AG04449 (cell line): ENCODE measurements around the gene CFHR3.
"Not testable (repeated sequence)": the region's sequence is repeated elsewhere in the genome, so short reads cannot be mapped to it uniquely, and the experiment has no call there.

Experiments used
- CTCF ChIA-PET: fragments of 350-600 bp; formaldehyde crosslinking; extraction: SDS; loops from one replicate; lab custom pipeline; 2021; ENCODE audit warnings: antibody characterized with exemption; lab: Yijun Ruan, JAX
- POLR2A ChIA-PET: fragments of 400-600, 350-600 bp; formaldehyde crosslinking; extraction: SDS; loops from one replicate; lab custom pipeline; 2020; ENCODE audit warnings: antibody characterized with exemption, inconsistent platforms; lab: Yijun Ruan, JAX
- DNase-seq: peaks from one replicate; pipeline ENCODE4 v3.0.0-alpha.2; 2010; ENCODE audit warnings: low read depth, low spot score
- H3K4me3 ChIP-seq: 2 replicates; pipeline ENCODE4 v1.5.1; 2011; ENCODE audit warnings: low read depth, mild to moderate bottlenecking, control low read depth, low read length
- TF ChIP-seq, protein P1 (sequence below): IDR thresholded peaks from one replicate; pipeline ENCODE4 v1.5.1; 2011; ENCODE audit warnings: mild to moderate bottlenecking, moderate library complexity, low read length, control low read depth, inconsistent platforms; ENCODE audit not compliant: insufficient read depth; ENCODE audit errors: missing control alignments

The CFHR3 gene

DNA sequence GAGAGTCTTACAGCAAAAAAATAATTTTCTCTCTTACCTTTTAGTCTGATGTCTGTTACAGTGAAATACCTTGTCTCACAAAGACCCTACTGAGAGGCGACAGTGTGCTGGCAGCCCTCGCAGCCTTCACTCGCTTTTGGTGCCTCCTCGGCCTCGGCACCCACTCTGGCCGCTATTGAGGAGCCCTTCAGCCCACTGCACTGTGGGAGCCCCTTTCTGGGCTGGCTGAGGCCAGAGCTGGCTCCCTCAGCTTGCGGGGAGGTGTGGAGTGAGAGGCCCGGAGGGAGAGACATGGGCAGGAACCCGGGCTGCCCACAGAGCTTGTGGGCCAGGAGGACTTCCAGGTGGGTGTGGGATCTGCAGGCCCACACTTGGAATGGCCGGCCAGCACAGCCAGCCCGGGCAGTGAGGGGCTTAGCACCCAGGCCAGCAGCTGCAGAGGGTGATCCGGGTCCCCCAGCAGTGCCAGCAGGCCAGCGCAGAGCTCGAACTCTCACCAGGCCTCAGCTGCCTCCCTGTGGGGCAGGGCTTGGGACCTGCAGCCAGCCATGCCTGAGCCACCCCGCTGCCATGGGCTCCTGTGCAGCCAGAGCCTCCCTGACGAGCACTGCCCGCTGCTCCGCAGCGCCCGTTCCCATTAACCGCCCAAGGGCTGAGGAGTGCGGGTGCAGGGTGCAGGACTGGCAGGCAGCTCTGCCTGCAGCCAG lies 34.0 kb downstream of the CFHR3 start:
- no peak for DNase-seq
- no peak overlapping the region for H3K4me3 ChIP-seq
- POLR2A ChIA-PET: no interaction called here
- CTCF ChIA-PET: no interaction called here
- TF ChIP-seq, protein P1, sequence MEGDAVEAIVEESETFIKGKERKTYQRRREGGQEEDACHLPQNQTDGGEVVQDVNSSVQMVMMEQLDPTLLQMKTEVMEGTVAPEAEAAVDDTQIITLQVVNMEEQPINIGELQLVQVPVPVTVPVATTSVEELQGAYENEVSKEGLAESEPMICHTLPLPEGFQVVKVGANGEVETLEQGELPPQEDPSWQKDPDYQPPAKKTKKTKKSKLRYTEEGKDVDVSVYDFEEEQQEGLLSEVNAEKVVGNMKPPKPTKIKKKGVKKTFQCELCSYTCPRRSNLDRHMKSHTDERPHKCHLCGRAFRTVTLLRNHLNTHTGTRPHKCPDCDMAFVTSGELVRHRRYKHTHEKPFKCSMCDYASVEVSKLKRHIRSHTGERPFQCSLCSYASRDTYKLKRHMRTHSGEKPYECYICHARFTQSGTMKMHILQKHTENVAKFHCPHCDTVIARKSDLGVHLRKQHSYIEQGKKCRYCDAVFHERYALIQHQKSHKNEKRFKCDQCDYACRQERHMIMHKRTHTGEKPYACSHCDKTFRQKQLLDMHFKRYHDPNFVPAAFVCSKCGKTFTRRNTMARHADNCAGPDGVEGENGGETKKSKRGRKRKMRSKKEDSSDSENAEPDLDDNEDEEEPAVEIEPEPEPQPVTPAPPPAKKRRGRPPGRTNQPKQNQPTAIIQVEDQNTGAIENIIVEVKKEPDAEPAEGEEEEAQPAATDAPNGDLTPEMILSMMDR: no peak

DNA sequence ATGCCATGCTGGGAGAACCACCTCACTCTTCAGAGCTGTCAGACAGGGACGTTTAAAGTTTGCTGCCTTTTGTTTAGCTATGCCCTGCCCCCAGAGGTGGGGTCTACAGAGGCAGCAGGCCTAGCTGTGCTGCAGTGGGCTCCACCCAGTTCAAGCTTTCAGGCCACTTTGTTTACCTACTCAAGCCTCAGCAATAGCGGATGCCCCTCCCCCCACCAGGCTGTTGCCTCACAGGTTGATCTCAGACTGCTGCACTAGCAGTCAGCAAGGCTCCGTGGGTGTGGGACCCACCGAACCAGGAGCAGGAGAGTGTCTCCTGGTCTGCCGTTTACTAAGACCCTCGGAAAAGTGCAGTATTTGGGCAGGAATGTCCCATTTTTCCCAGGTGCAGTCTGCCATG lies 42.8 kb downstream of the CFHR3 start:
- POLR2A ChIA-PET, H3K4me3 ChIP-seq, DNase-seq, CTCF ChIA-PET: not testable (repeated sequence)

DNA sequence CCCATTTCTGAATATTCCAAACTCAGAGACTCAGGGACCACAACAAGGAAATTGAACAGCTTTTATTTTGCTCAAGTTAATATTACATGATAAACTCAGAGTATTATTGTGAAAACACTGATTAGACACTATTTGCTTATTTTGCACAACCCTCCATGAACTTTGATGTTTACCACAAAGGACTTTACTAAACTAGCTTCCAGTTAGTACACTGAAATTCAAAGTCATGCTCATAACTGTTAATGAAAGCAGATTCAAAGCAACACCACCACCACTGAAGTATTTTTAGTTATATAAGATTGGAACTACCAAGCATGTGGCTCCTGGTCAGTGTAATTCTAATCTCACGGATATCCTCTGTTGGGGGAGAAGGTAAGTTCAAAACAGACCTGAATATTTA lies 44.9 kb downstream of the CFHR3 start, which contains the start of gene CFHR1:
Gene CFHR1, plus strand, starts transcription at position 201 of the 400 bp plus-strand sequence. Its CDS starts 114 bp downstream, at position 315.
- H3K4me3 ChIP-seq, DNase-seq, POLR2A ChIA-PET, CTCF ChIA-PET: not testable (repeated sequence)

DNA sequence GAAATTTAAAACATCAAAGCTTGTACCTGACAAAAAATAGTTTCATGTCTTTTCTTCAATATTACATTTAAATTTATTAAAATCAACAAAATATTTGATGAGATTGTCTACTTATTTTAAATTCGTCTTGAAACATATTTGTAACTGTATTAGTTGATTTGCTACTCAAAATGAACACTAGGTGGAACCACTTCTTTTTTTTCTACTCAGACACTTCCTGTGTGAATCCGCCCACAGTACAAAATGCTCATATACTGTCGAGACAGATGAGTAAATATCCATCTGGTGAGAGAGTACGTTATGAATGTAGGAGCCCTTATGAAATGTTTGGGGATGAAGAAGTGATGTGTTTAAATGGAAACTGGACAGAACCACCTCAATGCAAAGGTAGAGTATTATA lies 53.2 kb downstream of the CFHR3 start:
- CTCF ChIA-PET: interaction anchor here (0.9 kb wide), 1 partner anchor 352 kb away, joined by 3 read pairs; no protein-coding TSS in a partner anchor
- H3K4me3 ChIP-seq, POLR2A ChIA-PET: not testable (repeated sequence)
- DNase-seq: peak; percentile 9
